K562 (cell line): Measurements from ENCODE around the gene CCDC141. TPM values are rescaled to one million over a fixed set of nuclear protein-coding genes. Genes with fewer than 3 reads are reported as not detected.

Experiments
- ATAC-seq: fragments of 200-7000 bp; cut with Tn5 transposase; 3 replicates; pipeline ENCODE4 v1.9.1; 2020; ENCODE audit warnings: moderate library complexity
- BruUV-seq: library from RNA; stranded (reverse); fragments of 400-500 nt; replicated peaks from 2 replicates; lab custom pipeline; 2021; lab: Mats Ljungman, UMichigan
- CTCF ChIA-PET: fragments of 300-600 bp; formaldehyde crosslinking; extraction: SDS; loops from one replicate; lab custom pipeline; 2021; ENCODE audit warnings: low intra/inter-chr PET ratio; lab: Yijun Ruan, JAX
- POLR2A ChIA-PET: fragments of 300-600, 350-650 bp; sonication (Branson Sonifier 250); formaldehyde crosslinking; extraction: SDS; loops from one replicate; lab custom pipeline; 2021; ENCODE audit warnings: antibody characterized with exemption, inconsistent platforms; lab: Yijun Ruan, JAX
- DNase-seq, 4 experiments: peaks; one replicate each; pipeline versions ENCODE4 v3.0.0 to v3.0.0-alpha.2; 2011 to 2018; ENCODE audit warnings: low spot score in 3 of 4, mixed read lengths in 3 of 4; ENCODE audit errors: extremely low read depth in 1 of 4
- FAIRE-seq: peaks from 2 replicates; lab custom pipeline; 2011; peaks lifted over from hg19 to GRCh38; lab: Jason Lieb, UNC
- H2AFZ ChIP-seq: 2 replicates; pipeline ENCODE4 v1.6.0; 2011; ENCODE audit warnings: low read depth, low read length, control low read depth, inconsistent platforms
- H3K27ac ChIP-seq: fragments of 200-600 bp; 3 replicates; pipeline ENCODE4 v1.8.0; 2011; ENCODE audit warnings: low read depth, mild to moderate bottlenecking, control low read depth, inconsistent platforms, low read length, moderate library complexity, mixed read lengths; ENCODE audit errors: extremely low read depth
- H3K27me3 ChIP-seq, 2 experiments: fragments of 300-600 bp in 1 of 2; 2 replicates in 1 of 2; 3 replicates in 1 of 2; pipeline versions ENCODE4 v1.6.0 to v1.8.0; 2011; ENCODE audit warnings: inconsistent platforms in 2 of 2, low read length in 2 of 2, mild to moderate bottlenecking in 1 of 2, mixed read lengths in 1 of 2, moderate library complexity in 1 of 2; ENCODE audit not compliant: control insufficient read depth in 2 of 2, insufficient read depth in 2 of 2
- H3K36me3 ChIP-seq: fragments of 300-600 bp; 3 replicates; pipeline ENCODE4 v1.8.0; 2011; ENCODE audit warnings: mild to moderate bottlenecking, low read length, inconsistent platforms; ENCODE audit not compliant: control insufficient read depth, insufficient read depth
- H3K4me1 ChIP-seq, 2 experiments: fragments of 200-600 bp in 1 of 2; replicated peaks in 1 of 2; 2 replicates in 1 of 2; 3 replicates in 1 of 2; pipeline versions ENCODE4 v1.5.1 to v1.8.0; 2011; ENCODE audit warnings: inconsistent platforms in 2 of 2, low read length in 2 of 2, mild to moderate bottlenecking in 1 of 2, mixed read lengths in 1 of 2, moderate library complexity in 1 of 2; ENCODE audit not compliant: control insufficient read depth in 2 of 2, insufficient read depth in 2 of 2
- H3K4me2 ChIP-seq: 2 replicates; pipeline ENCODE4 v1.6.1; 2011; ENCODE audit warnings: low read length, control low read depth, inconsistent platforms, mixed read lengths; ENCODE audit not compliant: insufficient read depth
- H3K4me3 ChIP-seq: fragments of 200-600 bp; sonication (generic), shearing (Covaris generic); 2 replicates; pipeline ENCODE4 v1.5.1; 2016; ENCODE audit warnings: control low read depth, inconsistent platforms
- H3K79me2 ChIP-seq: fragments of 200-600 bp; 3 replicates; pipeline ENCODE4 v1.8.0; 2011; ENCODE audit warnings: low read length, inconsistent platforms; ENCODE audit not compliant: control insufficient read depth, insufficient read depth
- H3K9ac ChIP-seq, 2 experiments: 2 replicates each; pipeline versions ENCODE4 v1.6.0 to v1.6.1; 2011; ENCODE audit warnings: low read depth in 2 of 2, low read length in 2 of 2, control low read depth in 1 of 2, inconsistent platforms in 1 of 2, mild to moderate bottlenecking in 1 of 2, mixed read lengths in 1 of 2; ENCODE audit not compliant: insufficient read depth in 1 of 2
- H3K9me1 ChIP-seq: one replicate; pipeline ENCODE4 v1.6.0; 2011; ENCODE audit warnings: inconsistent platforms, mild to moderate bottlenecking, low read length, moderate library complexity; ENCODE audit not compliant: control insufficient read depth, insufficient read depth
- H3K9me3 ChIP-seq: replicated peaks from 2 replicates; pipeline ENCODE4 v1.5.1; 2011; ENCODE audit warnings: low read depth, low read length, inconsistent platforms; ENCODE audit not compliant: control insufficient read depth, insufficient read depth
- H4K20me1 ChIP-seq: replicated peaks from 2 replicates; pipeline ENCODE4 v1.6.1; 2011; ENCODE audit warnings: low read length, inconsistent platforms, mixed read lengths; ENCODE audit not compliant: control insufficient read depth, insufficient read depth
- FOXA3 ChIP-seq, 2 experiments: fragments of 450-650 bp in 1 of 2; sonication (generic) in 1 of 2; formaldehyde crosslinking; IDR thresholded peaks in 1 of 2; conservative IDR thresholded peaks in 1 of 2; 2 replicates each; pipeline versions ENCODE4 v1.4.0 to v1.8.0; 2020 to 2022; ENCODE audit warnings: mild to moderate bottlenecking in 2 of 2, missing genetic modification reagents in 1 of 2
- FOXM1 ChIP-seq, 2 experiments: fragments of 450-650 bp in 1 of 2; sonication (generic) in 1 of 2; formaldehyde crosslinking in 1 of 2; IDR thresholded peaks; 2 replicates each; pipeline versions ENCODE4 v1.6.1 to v1.9.0; 2017 to 2022; ENCODE audit warnings: low read depth in 2 of 2, mild to moderate bottlenecking in 2 of 2, missing genetic modification reagents in 1 of 2, moderate library complexity in 1 of 2
- MCM3 ChIP-seq: fragments of 450-650 bp; IDR thresholded peaks from 2 replicates; pipeline ENCODE4 v1.6.1; 2016
- MYC ChIP-seq, 2 experiments: fragments of 250-450 bp in 1 of 2; sonication (Bioruptor Pico) in 1 of 2; IDR thresholded peaks; 2 replicates each; pipeline versions ENCODE4 v1.5.1 to v1.6.1; 2012 to 2021; ENCODE audit warnings: low read depth in 2 of 2, borderline replicate concordance in 1 of 2, improper control_type of control experiment in 1 of 2, low read length in 1 of 2, mild to moderate bottlenecking in 1 of 2, moderate library complexity in 1 of 2
- NONO ChIP-seq, 2 experiments: fragments of 200-400 bp in 1 of 2; fragments of 450-650 bp in 1 of 2; formaldehyde crosslinking in 1 of 2; IDR thresholded peaks; 2 replicates each; pipeline ENCODE4 v1.6.1; 2017; ENCODE audit warnings: low read depth in 2 of 2, mild to moderate bottlenecking in 2 of 2, moderate library complexity in 2 of 2, low read length in 1 of 2
- SRSF7 ChIP-seq: fragments of 200-400 bp; formaldehyde crosslinking; optimal IDR thresholded peaks from 2 replicates; pipeline ENCODE3; 2017; ENCODE audit warnings: mild to moderate bottlenecking, low read depth, low read length
- TEAD1 ChIP-seq, 2 experiments: fragments of 450-650 bp in 1 of 2; sonication (generic) in 1 of 2; formaldehyde crosslinking; IDR thresholded peaks; 2 replicates each; pipeline versions ENCODE4 v1.4.0 to v1.8.0; 2020 to 2022; ENCODE audit warnings: mild to moderate bottlenecking in 2 of 2, missing genetic modification reagents in 1 of 2
- TRIM25 ChIP-seq: fragments of 450-650 bp; IDR thresholded peaks from 2 replicates; pipeline ENCODE4 v1.7.0; 2016; ENCODE audit warnings: borderline replicate concordance
- U2AF2 ChIP-seq: fragments of 200-400 bp; formaldehyde crosslinking; optimal IDR thresholded peaks from 2 replicates; pipeline ENCODE3; 2017; ENCODE audit warnings: low read depth, mild to moderate bottlenecking, low read length
- ZFP30 ChIP-seq: fragments of 250-450 bp; sonication (Bioruptor Pico); IDR thresholded peaks from 2 replicates; pipeline ENCODE4 v1.8.0; 2022; ENCODE audit warnings: moderate library complexity, mild to moderate bottlenecking, inconsistent platforms, borderline replicate concordance
- ZFP91 ChIP-seq: sonication (generic); formaldehyde crosslinking; IDR thresholded peaks from 2 replicates; pipeline ENCODE4 v1.8.0; 2022; ENCODE audit warnings: mild to moderate bottlenecking, missing genetic modification reagents
- ZNF316 ChIP-seq: fragments of 450-650 bp; IDR thresholded peaks from 2 replicates; pipeline ENCODE4 v1.6.1; 2016
- WGBS: fragments of 100-300 bp; shearing (Covaris generic); methylation state at CpG from one replicate; pipeline ENCODE4 v1.1.6; 2016; ENCODE audit warnings: low coverage, mixed read lengths; ENCODE audit not compliant: insufficient coverage; ENCODE audit errors: missing lambda C conversion rate; 5-methylcytosine and 5-hydroxymethylcytosine counted together
- in situ Hi-C: fragments of 300-500 bp; cut with MboI; formaldehyde crosslinking; loops from 4 replicates; pipeline ENCODE4 v1.15.0; 2018; ENCODE audit warnings: inconsistent platforms, mixed read lengths
- intact Hi-C: fragments of 100-400 bp; cut with micrococcal nuclease; formaldehyde crosslinking; loops from 2 replicates; pipeline ENCODE4 v1.14.2; 2022
- polyA plus RNA-seq, 8 experiments: library from polyadenylated mRNA; depleted of rRNA in 4 of 8; stranded (reverse) in 5 of 8; unstranded in 3 of 8; fragments of >200 nt; fragmentation: Nextera tagmentation in 2 of 8; fragmentation: Illumina TruSeq in 1 of 8; extraction: Ambion mirVana in 2 of 8; extraction: Trizol in 1 of 8; gene quantifications; 2 replicates each; pipeline versions ENCODE4 v1.2.1 to v1.2.3, GENCODE V29; 2011 to 2014; ENCODE audit warnings: inconsistent platforms in 1 of 8, missing spikeins in 1 of 8
- total RNA-seq, 7 experiments: library from RNA; depleted of rRNA in 6 of 7; stranded (reverse); fragments of >200 nt in 6 of 7; fragmentation: Illumina TruSeq in 2 of 7; extraction: Trizol in 2 of 7; gene quantifications; 2 replicates each; pipeline versions ENCODE4 v1.2.1 to v1.2.3, GENCODE V29; 2011 to 2021; ENCODE audit warnings: low replicate concordance in 1 of 7
- TF ChIP-seq, protein P1 (sequence below): IDR thresholded peaks from 2 replicates; pipeline ENCODE4 v1.6.1; 2011; ENCODE audit warnings: borderline replicate concordance, low read depth, mild to moderate bottlenecking, moderate library complexity, low read length; ENCODE audit not compliant: insufficient read depth, poor library complexity, severe bottlenecking

CCDC141 gene
- total and polyA plus RNA-seq, 9 of the 15 experiments (the other 6 are each of a cell fraction or from before 2014, with no cell fraction given): 0.09 TPM; not detected in 8

GRCh38 chr2:178828486-178828881 is 221.5 kb downstream of the CCDC141 start:
- WGBS: 0% methylated on average over 4 of the region's 4 CpGs
- H3K9ac ChIP-seq: no peak overlapping the region
- H3K36me3 ChIP-seq: no peaks in the 10 kb centered on the region
- no peaks in the 10 kb centered on the region for H3K79me2 ChIP-seq
- no peaks in the 10 kb centered on the region for H4K20me1 ChIP-seq
- intact Hi-C loops: no loop called here
- no peak overlapping the region for H3K27ac ChIP-seq
- in situ Hi-C loops: no loop called here
- no peaks in the 10 kb centered on the region for H3K27me3 ChIP-seq
- ChIA-PET CTCF (no interaction called here), POLR2A (interaction anchor here (0.6 to 1.5 kb wide), 2 partner anchors 58 to 311 kb away, joined by 3 to 4 read pairs; no protein-coding TSS in a partner anchor)
- H3K4me3 ChIP-seq: no peak overlapping the region
- H3K9me3 ChIP-seq: no peaks in the 10 kb centered on the region
- H3K4me1 ChIP-seq: no peaks in the 10 kb centered on the region
- no peak overlapping the region for H3K4me2 ChIP-seq
- FAIRE-seq (no peak), ATAC-seq (no peak), DNase-seq (no peak)
- H3K9me1 ChIP-seq: no peaks in the 10 kb centered on the region
- no peak overlapping the region for H2AFZ ChIP-seq
- no TSS peak for BruUV-seq
- TF ChIP-seq U2AF2 (no peak), ZNF316 (no peak), TRIM25 (no peak), NONO (IDR thresholded peaks at IDR 0.05; ENCODE audit: low read depth in 2 of 2, low read length in 1 of 2) (no peak), MCM3 (no peak), ZFP30 (CRISPR knock-in tag) (no peak), SRSF7 (no peak), ZFP91 (CRISPR knock-in tag) (no peak), FOXM1 (IDR thresholded peaks at IDR 0.05; ENCODE audit: low read depth) (no peak), FOXM1 (CRISPR knock-in tag; IDR thresholded peaks at IDR 0.05; ENCODE audit: low read depth) (no peak), MYC (IDR thresholded peaks at IDR 0.05; ENCODE audit: low read depth, low read length) (no peak), MYC (CRISPR knock-in tag; IDR thresholded peaks at IDR 0.05; ENCODE audit: borderline replicate concordance, low read depth) (no peak), TEAD1 (CRISPR knock-in tag; IDR thresholded peaks at IDR 0.05) (no peak), FOXA3 (CRISPR knock-in tag; conservative IDR thresholded peaks at IDR 0.05 in 1 of 2, IDR thresholded peaks at IDR 0.05 in 1 of 2) (no peak)
- TF ChIP-seq, protein P1, sequence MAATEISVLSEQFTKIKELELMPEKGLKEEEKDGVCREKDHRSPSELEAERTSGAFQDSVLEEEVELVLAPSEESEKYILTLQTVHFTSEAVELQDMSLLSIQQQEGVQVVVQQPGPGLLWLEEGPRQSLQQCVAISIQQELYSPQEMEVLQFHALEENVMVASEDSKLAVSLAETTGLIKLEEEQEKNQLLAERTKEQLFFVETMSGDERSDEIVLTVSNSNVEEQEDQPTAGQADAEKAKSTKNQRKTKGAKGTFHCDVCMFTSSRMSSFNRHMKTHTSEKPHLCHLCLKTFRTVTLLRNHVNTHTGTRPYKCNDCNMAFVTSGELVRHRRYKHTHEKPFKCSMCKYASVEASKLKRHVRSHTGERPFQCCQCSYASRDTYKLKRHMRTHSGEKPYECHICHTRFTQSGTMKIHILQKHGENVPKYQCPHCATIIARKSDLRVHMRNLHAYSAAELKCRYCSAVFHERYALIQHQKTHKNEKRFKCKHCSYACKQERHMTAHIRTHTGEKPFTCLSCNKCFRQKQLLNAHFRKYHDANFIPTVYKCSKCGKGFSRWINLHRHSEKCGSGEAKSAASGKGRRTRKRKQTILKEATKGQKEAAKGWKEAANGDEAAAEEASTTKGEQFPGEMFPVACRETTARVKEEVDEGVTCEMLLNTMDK: no peak
